Iris pigment epithelial cell (primary cell): ENCODE data around the gene RREB1.
A peak's percentile ranks its signal among the peaks of the same experiment; 100 is the strongest.

Experiments used
- DNase-seq: peaks from one replicate; pipeline ENCODE4 v3.0.0-alpha.2; 2011; ENCODE audit warnings: low read depth

The RREB1 gene

GRCh38 chr6:7245668-7246393 lies 138.1 kb downstream of the RREB1 start:
- no peak for DNase-seq

DNA sequence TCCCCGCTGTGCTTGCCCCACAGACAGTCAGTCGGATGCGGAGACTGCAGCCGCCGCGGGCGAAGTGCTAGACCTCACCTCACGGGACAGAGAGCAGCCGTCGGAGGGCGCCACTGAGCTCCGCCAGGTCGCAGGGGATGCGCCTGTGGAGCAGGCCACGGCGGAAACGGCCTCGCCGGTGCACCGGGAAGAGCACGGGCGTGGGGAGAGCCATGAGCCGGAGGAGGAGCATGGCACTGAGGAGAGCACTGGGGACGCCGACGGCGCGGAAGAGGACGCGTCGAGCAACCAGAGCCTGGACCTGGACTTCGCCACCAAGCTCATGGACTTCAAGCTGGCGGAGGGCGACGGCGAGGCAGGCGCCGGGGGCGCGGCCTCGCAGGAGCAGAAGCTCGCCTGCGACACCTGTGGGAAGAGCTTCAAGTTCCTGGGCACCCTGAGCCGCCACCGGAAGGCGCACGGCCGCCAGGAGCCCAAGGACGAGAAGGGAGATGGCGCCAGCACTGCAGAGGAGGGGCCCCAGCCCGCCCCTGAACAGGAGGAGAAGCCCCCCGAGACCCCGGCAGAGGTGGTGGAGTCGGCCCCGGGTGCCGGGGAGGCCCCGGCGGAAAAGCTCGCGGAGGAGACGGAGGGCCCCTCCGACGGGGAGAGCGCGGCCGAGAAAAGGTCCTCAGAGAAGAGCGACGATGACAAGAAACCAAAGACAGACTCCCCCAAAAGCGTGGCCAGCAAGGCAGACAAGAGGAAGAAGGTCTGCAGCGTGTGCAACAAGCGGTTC lies 138.8 kb downstream of the RREB1 start:
- DNase-seq, result no peak

GRCh38 chr6:7247179-7247456 lies 139.4 kb downstream of the RREB1 start:
- no peak for DNase-seq

DNA sequence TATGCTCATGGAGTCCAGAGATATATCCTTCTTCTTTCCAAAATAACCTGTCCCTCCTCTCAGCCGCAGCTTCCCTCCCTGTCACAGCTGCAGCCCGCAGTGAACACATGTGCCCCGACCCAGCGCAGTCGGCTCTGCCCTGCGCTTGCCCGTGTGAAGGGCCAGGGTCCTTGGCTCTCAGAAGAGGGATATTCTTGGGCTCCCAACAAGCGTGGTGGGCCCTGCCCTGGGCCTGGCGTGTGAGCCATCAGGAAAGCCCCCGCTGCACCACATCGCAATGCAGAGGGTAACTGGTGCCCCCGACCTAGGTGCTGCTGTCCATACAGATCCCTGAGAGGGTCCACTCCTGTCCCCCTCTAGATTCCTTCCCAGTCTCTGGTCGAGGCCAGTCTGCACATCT lies 140.1 kb downstream of the RREB1 start:
- no peak for DNase-seq

GRCh38 chr6:7249391-7249790 lies 141.6 kb downstream of the RREB1 start:
- DNase-seq, result no peak

DNA sequence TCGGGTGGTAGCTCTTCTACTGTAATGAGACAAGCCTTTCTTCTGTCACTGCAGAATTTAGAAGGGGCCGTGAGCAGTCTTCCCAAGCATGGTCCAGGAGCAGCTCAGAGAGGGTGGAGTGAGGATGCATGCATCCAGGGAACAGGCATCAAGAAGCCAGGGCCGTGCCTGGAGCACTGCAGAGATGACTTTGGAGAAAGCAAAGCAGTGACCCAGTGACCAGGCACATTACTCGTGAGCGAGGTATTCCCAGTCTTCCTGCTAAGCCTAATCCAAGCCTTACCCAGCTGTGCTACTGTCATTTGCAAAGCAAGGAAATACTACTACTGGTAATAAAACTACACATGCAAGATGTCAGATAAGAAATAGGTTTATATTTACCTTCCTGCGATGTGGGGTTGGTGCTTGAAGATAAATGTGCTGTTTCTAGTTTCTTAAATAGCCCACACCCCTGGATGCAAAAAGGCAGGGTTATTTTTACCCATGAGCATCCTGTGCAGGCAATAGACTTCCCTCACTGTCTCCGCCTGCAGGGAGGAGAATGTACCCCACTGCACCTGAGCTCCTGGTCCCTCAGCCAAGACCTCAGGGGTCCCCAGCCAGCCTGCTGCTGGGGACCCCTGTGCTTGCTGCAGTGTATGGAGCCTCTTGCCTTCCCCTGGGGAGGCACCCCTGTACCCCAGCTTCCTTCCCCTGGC lies 142.3 kb downstream of the RREB1 start:
- DNase-seq, result no peak

DNA sequence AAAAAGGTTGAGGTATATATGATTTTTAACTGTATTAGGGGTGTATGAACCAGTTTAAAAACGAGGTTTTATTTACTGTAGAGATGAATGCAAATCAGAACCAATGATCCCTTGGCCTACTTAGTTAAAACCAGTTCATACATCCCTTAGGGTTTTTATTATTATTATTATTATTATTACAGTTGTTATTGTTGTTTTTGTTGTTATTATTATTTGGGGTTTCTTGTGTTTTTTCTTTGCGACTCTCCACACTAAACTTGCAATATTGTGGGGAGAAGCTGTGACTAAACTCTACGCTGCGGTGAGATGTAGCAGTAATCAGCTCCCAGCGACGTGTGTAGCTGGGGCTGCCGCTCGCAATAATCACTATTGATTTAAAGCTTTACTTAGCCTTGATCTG lies 143.1 kb downstream of the RREB1 start:
- DNase-seq, result no peak

- DNase-seq, result no peak
Measured at GRCh38 chr6:7251646-7252260, 144.0 kb downstream of the RREB1 start.

GRCh38 chr6:7252390-7252789 lies 144.6 kb downstream of the RREB1 start:
- DNase-seq, result no peak

GRCh38 chr6:7254980-7255835 lies 147.4 kb downstream of the RREB1 start:
- DNase-seq, result no peak

GRCh38 chr6:7255918-7256317 lies 148.2 kb downstream of the RREB1 start:
- DNase-seq, result no peak

DNA sequence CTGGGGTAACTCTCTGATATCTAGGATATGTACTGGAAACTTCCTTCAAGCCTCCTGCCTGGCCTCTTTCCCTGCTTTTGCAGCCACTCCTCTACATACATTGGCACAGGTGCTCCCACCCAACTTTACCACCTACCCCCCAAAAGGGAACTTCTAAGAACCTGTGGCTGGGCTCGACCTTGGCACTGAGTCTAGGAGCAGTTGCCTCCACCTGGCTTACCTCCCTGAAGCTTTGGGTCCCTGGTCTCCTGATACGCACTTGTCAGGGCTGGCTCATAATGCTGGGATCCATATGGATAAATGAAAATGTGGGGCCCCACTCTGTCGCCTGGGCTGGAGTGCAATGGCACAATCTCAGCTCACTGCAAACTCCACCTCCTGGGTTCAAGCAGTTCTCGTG lies 149.0 kb downstream of the RREB1 start:
- no peak for DNase-seq

DNA sequence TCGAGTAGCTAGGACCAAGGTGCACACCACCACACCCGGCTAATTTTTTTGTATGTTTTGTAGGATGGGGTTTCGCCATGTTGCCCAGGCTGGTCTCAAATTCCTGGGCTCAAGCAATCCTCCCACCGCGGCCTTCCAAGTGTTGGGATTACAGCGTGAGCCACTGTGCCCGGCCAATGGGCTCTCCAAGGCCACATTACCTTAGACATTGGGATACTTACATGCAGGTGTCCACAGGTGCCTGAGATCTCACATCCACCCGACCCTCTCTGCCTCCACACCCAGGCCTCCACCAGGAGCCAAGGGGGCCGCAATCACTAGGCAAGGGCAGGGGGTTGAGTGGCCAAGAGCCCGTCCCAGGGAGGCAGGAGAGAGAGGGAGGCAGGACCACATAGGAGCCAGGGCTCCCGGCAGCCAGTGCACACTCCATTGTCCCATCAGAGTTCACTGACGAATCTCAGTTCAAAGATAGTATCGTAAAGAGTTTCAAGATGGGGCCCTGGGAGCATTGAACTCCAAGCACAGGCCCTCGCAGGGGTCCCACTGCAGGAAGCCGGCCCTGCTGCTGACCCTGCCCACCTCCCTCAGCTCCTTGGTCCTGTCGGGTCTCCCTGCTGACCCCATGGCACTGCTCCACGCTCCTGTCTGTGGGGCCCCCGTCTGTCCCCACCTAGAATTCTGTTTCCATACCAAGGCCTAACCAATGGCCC lies 149.9 kb downstream of the RREB1 start:
- DNase-seq, result no peak

GRCh38 chr6:7258231-7258763 lies 150.5 kb downstream of the RREB1 start:
- DNase-seq, result no peak

DNA sequence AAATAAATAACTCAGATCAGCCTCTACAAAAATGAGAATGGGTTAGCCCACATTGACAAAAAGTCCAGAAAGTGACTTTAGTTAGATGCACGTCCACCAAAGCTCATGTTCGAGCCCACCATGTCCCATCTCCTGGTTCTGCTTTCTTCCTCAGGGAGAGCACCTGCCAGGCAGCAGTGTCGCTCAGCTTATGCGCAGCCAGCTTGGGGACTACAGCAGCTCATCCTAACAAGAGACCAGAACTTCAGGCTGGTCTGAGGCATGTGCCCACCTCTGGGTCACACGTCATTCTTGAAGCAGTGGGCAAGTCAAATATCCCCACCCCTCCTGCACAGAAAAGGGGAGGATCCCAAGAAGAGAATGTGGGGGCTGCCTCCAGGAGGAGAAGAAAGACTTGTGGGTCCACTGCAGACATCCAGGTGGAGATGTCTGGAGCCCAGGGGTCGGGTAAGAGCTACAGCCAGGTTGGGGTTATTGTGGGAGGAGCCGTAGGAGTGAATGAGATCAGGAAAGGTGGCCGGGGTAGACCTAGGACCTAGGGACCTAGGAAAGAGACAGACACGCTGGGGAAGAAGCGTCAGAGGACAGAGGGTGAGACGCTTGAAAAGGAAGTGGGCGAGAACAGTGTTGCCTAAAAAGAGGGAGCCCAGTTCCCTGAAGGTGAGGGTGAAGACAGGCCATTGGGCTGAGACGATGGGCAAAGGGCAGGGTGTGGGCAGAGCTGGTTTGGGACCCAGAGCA lies 152.7 kb downstream of the RREB1 start:
- no peak for DNase-seq

DNA sequence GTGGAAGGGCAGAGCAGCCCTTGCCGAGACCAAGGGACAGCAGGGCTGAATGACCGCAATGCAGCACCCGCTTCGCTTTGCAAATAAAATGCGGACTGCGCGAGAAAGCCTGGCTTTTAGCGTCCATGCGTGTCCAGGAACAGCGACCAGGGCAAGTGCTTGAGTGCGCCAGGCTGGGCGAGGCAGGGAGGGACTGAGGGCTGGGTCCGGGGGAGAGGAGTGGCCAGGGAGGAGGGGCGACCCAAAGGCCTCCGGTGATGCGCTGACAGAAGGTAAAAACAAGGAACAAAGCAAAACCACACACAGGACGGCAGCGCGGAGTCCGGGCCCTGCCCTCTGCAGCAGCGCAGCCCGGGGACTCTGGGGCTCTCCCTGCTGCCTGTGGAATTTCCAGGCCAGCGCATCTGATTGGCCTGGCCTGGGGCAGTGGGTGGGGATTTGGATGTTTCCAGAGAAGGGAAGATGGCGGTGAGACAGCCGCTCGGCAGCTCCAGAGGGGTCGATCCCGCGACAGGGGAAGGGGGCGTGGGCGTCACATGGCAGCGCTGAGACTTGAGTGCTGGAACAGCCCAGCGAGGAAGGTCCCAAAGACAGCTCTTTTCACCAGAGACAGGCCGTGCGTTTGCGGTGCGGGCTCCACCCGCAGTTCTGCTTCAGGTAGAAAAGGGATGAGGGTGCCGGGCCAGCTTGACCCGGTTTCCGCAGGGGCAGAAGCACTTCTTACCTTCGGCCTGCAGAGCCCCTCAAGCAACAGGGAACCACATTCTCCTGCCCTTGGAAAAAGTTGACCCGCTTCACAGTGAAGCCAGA lies 153.5 kb downstream of the RREB1 start:
- DNase-seq, result peak; percentile 88

DNA sequence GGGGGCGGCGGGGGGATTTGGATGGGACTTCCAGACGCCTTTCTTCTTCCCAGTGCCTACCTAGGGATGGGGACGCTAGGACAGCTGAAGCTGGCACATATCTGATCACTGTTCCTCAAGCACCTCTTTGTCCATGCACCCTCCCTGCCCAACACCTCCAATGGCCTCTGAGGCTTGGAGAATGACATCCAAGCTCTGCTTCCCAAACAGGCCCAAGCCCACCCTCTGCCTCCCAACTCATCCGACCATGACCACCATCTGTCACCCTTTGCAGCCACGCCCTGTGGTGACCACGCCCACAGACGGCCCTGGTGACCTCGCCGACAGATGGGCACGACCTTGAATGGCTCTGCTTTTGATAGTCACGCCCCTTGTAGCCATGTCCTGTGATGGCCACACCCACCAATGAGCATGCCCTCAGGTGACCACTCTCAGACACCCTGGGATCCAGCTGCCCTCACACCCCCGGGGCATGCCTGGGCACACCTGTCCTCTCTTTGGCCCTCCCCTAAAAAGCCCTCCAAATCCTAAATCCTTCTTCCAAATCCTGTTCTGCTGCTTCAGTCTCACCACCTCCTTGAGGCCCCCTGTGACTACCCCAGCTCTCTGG lies 154.2 kb downstream of the RREB1 start:
- DNase-seq, result no peak

- no peak for DNase-seq
Measured at GRCh38 chr6:7262746-7263518, 155.2 kb downstream of the RREB1 start.
